MM.1S (cell line): ENCODE measurements around the gene CHRNA1.

Experiments
- CTCF ChIP-seq: fragments of 300-600 bp; sonication (generic); IDR thresholded peaks from 2 replicates; pipeline ENCODE4 v1.5.1; 2016; ENCODE audit warnings: antibody characterized with exemption, low read length, mixed read lengths
- EZH2 ChIP-seq: fragments of 300-600 bp; sonication (generic); optimal IDR thresholded peaks from 2 replicates; pipeline ENCODE3; 2017; ENCODE audit warnings: low read depth, mild to moderate bottlenecking, antibody characterized with exemption, low read length, mixed read lengths
- EZH2phosphoT487 ChIP-seq: fragments of 300-600 bp; sonication (generic); IDR thresholded peaks from 2 replicates; pipeline ENCODE4 v1.6.1; 2018; ENCODE audit warnings: antibody characterized with exemption, low read length

- TF ChIP-seq CTCF (no peak), EZH2 (no peak), EZH2phosphoT487 (no peak)
Observed at GRCh38 chr2:174796319-174796771, 32.1 kb upstream of the CHRNA1 start.
